Progenitor cell of endocrine pancreas (in vitro differentiated cells): ENCODE data around the gene FAM200B. TPM values are rescaled to one million over a fixed set of nuclear protein-coding genes. Genes with fewer than 3 reads are reported as not detected.

Experiments used
- DNase-seq: peaks from one replicate; pipeline ENCODE4 v3.0.0; 2021; ENCODE audit warnings: low spot score; ENCODE audit not compliant: unreplicated experiment
- H3K27ac Mint-ChIP-seq: 2 replicates; pipeline ENCODE4 v1.8.0; 2021; ENCODE audit warnings: mild to moderate bottlenecking, moderate library complexity, mixed read lengths
- H3K27me3 Mint-ChIP-seq: 2 replicates; pipeline ENCODE4 v1.8.0; 2021; ENCODE audit warnings: mixed read lengths
- H3K36me3 Mint-ChIP-seq: 2 replicates; pipeline ENCODE4 v1.8.0; 2022; ENCODE audit warnings: mixed read lengths; ENCODE audit not compliant: insufficient read depth
- H3K4me1 Mint-ChIP-seq: 2 replicates; pipeline ENCODE4 v1.8.0; 2021; ENCODE audit warnings: low read depth, mixed read lengths
- H3K4me3 Mint-ChIP-seq: 2 replicates; pipeline ENCODE4 v1.8.0; 2021; ENCODE audit warnings: low read depth, mild to moderate bottlenecking, moderate library complexity, mixed read lengths
- H3K9me3 Mint-ChIP-seq: 2 replicates; pipeline ENCODE4 v1.8.0; 2021; ENCODE audit warnings: low read depth, mixed read lengths
- CTCF ChIP-seq: fragments of 200-600 bp; sonication (generic); IDR thresholded peaks from one replicate; pipeline ENCODE4 v1.5.0; 2021; ENCODE audit warnings: antibody characterized with exemption, mild to moderate bottlenecking; ENCODE audit not compliant: unreplicated experiment
- total RNA-seq: library from RNA; stranded (reverse); gene quantifications from 2 replicates; pipeline ENCODE4 v1.2.1, GENCODE V29; 2021

FAM200B gene
- total RNA-seq, 1 donor from 2014 or later = 29.0 TPM

- peak; percentile 38 for DNase-seq
- Mint-ChIP-seq H3K36me3 (no peaks in the 10 kb centered on the region), H3K4me1 (peaks cover 43% of the 10 kb centered on the region), H3K27ac (peak overlapping the region; percentile 99), H3K9me3 (no peaks in the 10 kb centered on the region), H3K27me3 (no peaks in the 10 kb centered on the region), H3K4me3 (peak overlapping the region; percentile 97)
- no peak for TF ChIP-seq CTCF
These were observed 26.9 kb upstream of the FAM200B start for GRCh38 chr4:15654593-15655222.

DNA sequence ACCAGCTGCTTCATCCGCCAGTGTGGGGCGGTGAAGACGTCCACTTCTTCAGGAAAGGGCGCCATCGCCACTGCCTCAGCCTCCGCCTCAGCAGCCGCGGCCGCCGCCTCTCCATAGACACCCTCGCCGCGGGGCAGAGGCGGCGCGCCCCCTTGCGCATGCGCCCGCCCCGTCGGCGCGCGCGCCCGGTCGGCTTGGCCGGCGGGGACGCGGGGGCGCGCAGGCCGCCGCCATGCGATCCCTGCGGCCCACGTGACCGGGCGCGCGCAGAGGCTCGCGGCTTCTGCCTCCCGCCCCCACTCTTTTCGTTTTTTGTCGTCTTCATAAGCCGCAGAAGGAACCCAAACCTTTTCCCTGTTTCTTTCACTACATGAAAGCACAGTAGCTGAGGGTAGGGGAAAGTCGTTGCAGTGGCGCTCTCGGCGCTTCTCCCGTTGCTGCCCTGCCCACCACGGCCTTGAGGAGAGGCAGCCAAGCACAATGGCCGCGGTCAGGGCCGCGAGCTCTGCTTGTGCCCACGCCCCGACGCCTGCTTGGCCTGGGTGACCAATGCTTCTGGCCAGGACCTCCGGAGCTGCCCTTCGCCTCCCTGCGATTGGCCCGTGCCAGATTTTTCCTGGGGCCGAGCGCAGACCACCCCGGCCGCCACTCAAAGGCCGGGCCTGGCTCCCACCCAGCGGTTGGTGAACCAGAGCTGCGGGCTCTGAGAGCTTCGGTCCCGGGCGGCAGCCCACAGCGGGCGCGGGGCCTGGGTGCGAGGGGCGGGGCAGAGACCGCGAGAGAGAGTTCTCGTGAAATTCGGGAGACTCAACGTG, 26.2 kb upstream of the FAM200B start, which contains the start of gene FBXL5:
Gene FBXL5 (minus strand): TSS at position 135 of the 815 bp plus-strand sequence. CDS start 70 bp downstream, at position 65.
- Mint-ChIP-seq H3K27ac (peak within 1 kb of the TSS; percentile 100), H3K4me3 (peak within 1 kb of the TSS; percentile 97), H3K4me1 (peaks cover 38% of the 10 kb centered on the region), H3K36me3 (no peaks in the 10 kb centered on the region), H3K27me3 (no peaks in the 10 kb centered on the region), H3K9me3 (no peaks in the 10 kb centered on the region)
- DNase-seq = peak; percentile 62
- no peak for TF ChIP-seq CTCF

GRCh38 chr4:15656038-15656470, 25.6 kb upstream of the FAM200B start:
- Mint-ChIP-seq H3K4me1 (peaks cover 36% of the 10 kb centered on the region), H3K9me3 (no peaks in the 10 kb centered on the region), H3K36me3 (no peaks in the 10 kb centered on the region), H3K4me3 (peak overlapping the region; percentile 93), H3K27me3 (no peaks in the 10 kb centered on the region), H3K27ac (peak overlapping the region; percentile 100)
- no peak for DNase-seq
- TF ChIP-seq CTCF = no peak

- peak overlapping the region; percentile 37 for H3K4me3 Mint-ChIP-seq
These were observed 24.3 kb upstream of the FAM200B start for GRCh38 chr4:15657366-15657765.

More at GRCh38 chr4:15657366-15657765, 24.3 kb upstream of the FAM200B start:
- DNase-seq = no peak
- peak overlapping the region; percentile 53 for H3K27ac Mint-ChIP-seq
- H3K4me1 Mint-ChIP-seq = peaks cover 29% of the 10 kb centered on the region
- no peaks in the 10 kb centered on the region for H3K36me3 Mint-ChIP-seq
- no peaks in the 10 kb centered on the region for H3K27me3 Mint-ChIP-seq
- no peak for TF ChIP-seq CTCF
- no peaks in the 10 kb centered on the region for H3K9me3 Mint-ChIP-seq
